Small intestine (tissue), 7 donors: ENCODE data around the gene TNXB. TPM values are rescaled to one million over a fixed set of nuclear protein-coding genes. Genes with fewer than 3 reads are reported as not detected.
"Not testable (repeated sequence)": the region's sequence is repeated elsewhere in the genome, so short reads cannot be mapped to it uniquely, and the experiment has no call there.

Experiments
- DNase-seq, 2 donors: peaks; one replicate each; pipeline versions ENCODE4 v3.0.0 to v3.0.0-alpha.2; 2013
- FAIRE-seq: peaks from 2 replicates; lab custom pipeline; 2012; peaks lifted over from hg19 to GRCh38; lab: Jason Lieb, UNC
- H3K27ac ChIP-seq, 3 donors: one replicate each; pipeline ENCODE4 v1.5.1; 2013; ENCODE audit warnings: low read length in 2 of 3, mild to moderate bottlenecking in 2 of 3, control low read depth in 1 of 3, inconsistent platforms in 1 of 3, low read depth in 1 of 3, moderate library complexity in 1 of 3
- H3K27me3 ChIP-seq, 3 donors: one replicate each; pipeline ENCODE4 v1.6.1; 2013; ENCODE audit warnings: low read length in 3 of 3, inconsistent platforms in 1 of 3; ENCODE audit not compliant: control insufficient read depth in 3 of 3, insufficient read depth in 3 of 3
- H3K36me3 ChIP-seq, 3 donors: one replicate each; pipeline ENCODE4 v1.6.1; 2013; ENCODE audit warnings: low read length in 3 of 3, inconsistent platforms in 1 of 3, low read depth in 1 of 3, mild to moderate bottlenecking in 1 of 3, moderate library complexity in 1 of 3; ENCODE audit not compliant: control insufficient read depth in 3 of 3, insufficient read depth in 2 of 3
- H3K4me1 ChIP-seq, 3 donors: one replicate each; pipeline ENCODE4 v1.6.1; 2013; ENCODE audit warnings: low read length in 2 of 3, inconsistent platforms in 1 of 3, low read depth in 1 of 3, mild to moderate bottlenecking in 1 of 3, moderate library complexity in 1 of 3; ENCODE audit not compliant: control insufficient read depth in 3 of 3, insufficient read depth in 2 of 3
- H3K4me3 ChIP-seq, 3 donors: one replicate each; pipeline ENCODE4 v1.5.1; 2013; ENCODE audit warnings: low read length in 3 of 3, control low read depth in 1 of 3, inconsistent platforms in 1 of 3, low read depth in 1 of 3, mild to moderate bottlenecking in 1 of 3, moderate library complexity in 1 of 3
- H3K9me3 ChIP-seq, 2 donors: one replicate each; pipeline ENCODE4 v1.6.1; 2013; ENCODE audit warnings: low read depth in 1 of 2, low read length in 1 of 2; ENCODE audit not compliant: control insufficient read depth in 2 of 2, insufficient read depth in 1 of 2
- WGBS, 3 donors: extraction: QIAGEN DNeasy Blood & Tissue Kit; methylation state at CpG; one replicate each; pipeline ENCODE4 v1.1.7; 2013; 5-methylcytosine and 5-hydroxymethylcytosine counted together
- polyA plus RNA-seq, 4 donors: library from polyadenylated mRNA; stranded (reverse) in 3 of 4; unstranded in 1 of 4; fragments of 200-250 nt in 3 of 4; fragments of 120-200 nt in 1 of 4; gene quantifications; one replicate each; pipeline versions ENCODE4 v1.2.1 to v1.2.3, GENCODE V29; 2013
- donor health status: healthy with polysubstance abuse.
- donor health status: control.
- donor health status: control.
- donor health status: Bipolar disorder and iron deficiency.
- donor health status: healthy.

The TNXB gene
- polyA plus RNA-seq, 4 donors: 1.8 to 38.7 (median 4.5) TPM

- Histone ChIP-seq H3K9me3 (no peaks in the 10 kb centered on the region), H3K4me1 (peaks cover 0 to 30% (median 0%) of the 10 kb centered on the region in 3 donors), H3K27me3 (peaks cover 0 to 19% (median 2%) of the 10 kb centered on the region in 3 donors), H3K4me3 (no peak overlapping the region), H3K27ac (no peak overlapping the region), H3K36me3 (peaks cover 0 to 5% (median 0%) of the 10 kb centered on the region in 3 donors)
- DNase-seq: no peak
- WGBS, 3 donors: 57 to 66% (median 66%) methylated on average over 4 of the region's 4 CpGs
- no peak for FAIRE-seq
Measured at GRCh38 chr6:32146687-32147086, 37.5 kb upstream of the TNXB start.

- FAIRE-seq (no peak), DNase-seq (peak in 1 of 2 donors; percentile 26)
- Histone ChIP-seq H3K9me3 (no peaks in the 10 kb centered on the region), H3K4me1 (peaks cover 0 to 29% (median 0%) of the 10 kb centered on the region in 3 donors), H3K4me3 (no peak overlapping the region), H3K27me3 (peaks cover 0 to 19% (median 2%) of the 10 kb centered on the region in 3 donors), H3K36me3 (peaks cover 0 to 5% (median 0%) of the 10 kb centered on the region in 3 donors), H3K27ac (no peak overlapping the region)
- WGBS, 3 donors: 83 to 86% (median 85%) methylated on average over 1 of the region's 1 CpG
Measured at GRCh38 chr6:32146287-32146686, 37.1 kb upstream of the TNXB start.

- peak; percentile 49 to 63 for DNase-seq
- H3K4me3 ChIP-seq, H3K36me3 ChIP-seq, H3K27ac ChIP-seq, H3K9me3 ChIP-seq, FAIRE-seq: not testable (repeated sequence)
- Histone ChIP-seq H3K27me3 (peaks cover 0 to 12% (median 0%) of the 10 kb centered on the region in 3 donors), H3K4me1 (peaks cover 0 to 34% (median 0%) of the 10 kb centered on the region in 3 donors)
- 20 to 69% (median 44%) methylated on average over 7 of the region's 7 CpGs for WGBS, 3 donors
Measured at GRCh38 chr6:32144238-32144637, 35.1 kb upstream of the TNXB start.

GRCh38 chr6:32140420-32141046, 31.4 kb upstream of the TNXB start:
- peaks cover 0 to 23% (median 0%) of the 10 kb centered on the region in 3 donors for H3K4me1 ChIP-seq
- H3K36me3 ChIP-seq: no peaks in the 10 kb centered on the region
- WGBS, 3 donors: 20 to 54% (median 42%) methylated on average over 5 of the region's 5 CpGs
- no peaks in the 10 kb centered on the region for H3K9me3 ChIP-seq
- peaks cover 0 to under 1% (median 0%) of the 10 kb centered on the region in 3 donors for H3K27me3 ChIP-seq
- DNase-seq: peak in 1 of 2 donors; percentile 21
- H3K4me3 ChIP-seq: no peak overlapping the region
- H3K27ac ChIP-seq: peak overlapping the region in 1 of 3 donors; percentile 36
- no peak for FAIRE-seq

GRCh38 chr6:32139590-32139989, 30.5 kb upstream of the TNXB start:
- no peaks in the 10 kb centered on the region for H3K9me3 ChIP-seq
- H3K4me1 ChIP-seq: peaks cover 0 to 23% (median 0%) of the 10 kb centered on the region in 3 donors
- H3K36me3 ChIP-seq: no peaks in the 10 kb centered on the region
- no peaks in the 10 kb centered on the region for H3K27me3 ChIP-seq
- no peak for FAIRE-seq
- 67 to 84% (median 84%) methylated on average over 5 of the region's 5 CpGs for WGBS, 3 donors
- no peak overlapping the region for H3K27ac ChIP-seq
- DNase-seq: no peak
- H3K4me3 ChIP-seq: no peak overlapping the region

GRCh38 chr6:32137454-32137853, 28.3 kb upstream of the TNXB start:
- FAIRE-seq: no peak
- H3K36me3 ChIP-seq: no peaks in the 10 kb centered on the region
- peaks cover 0 to 18% (median 0%) of the 10 kb centered on the region in 3 donors for H3K4me1 ChIP-seq
- no peaks in the 10 kb centered on the region for H3K27me3 ChIP-seq
- no peak overlapping the region for H3K27ac ChIP-seq
- DNase-seq: no peak
- no peaks in the 10 kb centered on the region for H3K9me3 ChIP-seq
- H3K4me3 ChIP-seq: no peak overlapping the region

- Histone ChIP-seq H3K9me3 (peaks cover 0 to 4% of the 10 kb centered on the region in 2 donors), H3K27me3 (no peaks in the 10 kb centered on the region), H3K4me3 (no peak overlapping the region), H3K36me3 (no peaks in the 10 kb centered on the region), H3K4me1 (peaks cover 7 to 8% (median 7%) of the 10 kb centered on the region in 3 donors), H3K27ac (no peak overlapping the region)
- 82 to 83% (median 83%) methylated on average over 4 of the region's 4 CpGs for WGBS, 3 donors
- no peak for DNase-seq
- FAIRE-seq: no peak
Measured at GRCh38 chr6:32133786-32134185, 24.6 kb upstream of the TNXB start.

- Histone ChIP-seq H3K27me3 (no peaks in the 10 kb centered on the region), H3K27ac (no peak overlapping the region), H3K4me1 (peaks cover 7 to 17% (median 9%) of the 10 kb centered on the region in 3 donors), H3K9me3 (peaks cover 0 to 4% of the 10 kb centered on the region in 2 donors), H3K4me3 (no peak overlapping the region), H3K36me3 (peaks cover 0 to 2% (median 0%) of the 10 kb centered on the region in 3 donors)
- DNase-seq (no peak), FAIRE-seq (no peak)
Measured at GRCh38 chr6:32132110-32132509, 23.0 kb upstream of the TNXB start.
